GM23338 (cell line): ENCODE measurements around the gene GGT6. TPM values are rescaled to one million over a fixed set of nuclear protein-coding genes. Genes with fewer than 3 reads are reported as not detected.

ENCODE experiments used
- ATAC-seq: fragments of 200-7000 bp; cut with Tn5 transposase; 3 replicates; pipeline ENCODE4 v1.9.1; 2020
- DNase-seq: peaks from one replicate; pipeline ENCODE4 v3.0.0-alpha.2; 2015; ENCODE audit warnings: low spot score
- H2AFZ ChIP-seq: fragments of 200-600 bp; sonication (generic); 2 replicates; pipeline ENCODE4 v1.8.0; 2016; ENCODE audit warnings: antibody characterized with exemption, mild to moderate bottlenecking, moderate library complexity
- H3F3A ChIP-seq: fragments of 200-600 bp; sonication (generic); replicated peaks from 2 replicates; pipeline ENCODE4 v1.8.0; 2017; ENCODE audit warnings: antibody characterized with exemption, mixed run types, low read depth
- H3K27ac ChIP-seq: fragments of 200-600 bp; sonication (generic); 2 replicates; pipeline ENCODE4 v1.6.1; 2016; ENCODE audit warnings: low read depth
- H3K27me3 ChIP-seq: fragments of 200-600 bp; sonication (generic); 2 replicates; pipeline ENCODE4 v1.8.0; 2016; ENCODE audit warnings: mild to moderate bottlenecking, mixed run types, moderate library complexity; ENCODE audit not compliant: insufficient read depth
- H3K36me3 ChIP-seq: fragments of 200-600 bp; sonication (generic); 2 replicates; pipeline ENCODE4 v1.8.0; 2016; ENCODE audit warnings: mild to moderate bottlenecking; ENCODE audit not compliant: insufficient read depth
- H3K4me1 ChIP-seq: fragments of 200-600 bp; sonication (generic); 2 replicates; pipeline ENCODE4 v1.8.0; 2016; ENCODE audit warnings: mild to moderate bottlenecking, moderate library complexity; ENCODE audit not compliant: insufficient read depth
- H3K4me2 ChIP-seq: fragments of 200-600 bp; sonication (generic); 2 replicates; pipeline ENCODE4 v1.7.1; 2017; ENCODE audit warnings: mixed run types
- H3K4me3 ChIP-seq: fragments of 200-600 bp; sonication (generic); 2 replicates; pipeline ENCODE4 v1.6.1; 2016; ENCODE audit warnings: mixed run types
- H3K79me2 ChIP-seq: fragments of 200-600 bp; sonication (generic); replicated peaks from 2 replicates; pipeline ENCODE4 v1.8.0; 2017; ENCODE audit warnings: mild to moderate bottlenecking; ENCODE audit not compliant: insufficient read depth
- H3K9me2 ChIP-seq: fragments of 200-600 bp; sonication (generic); 2 replicates; pipeline ENCODE4 v1.8.0; 2017; ENCODE audit not compliant: insufficient read depth
- H4K20me1 ChIP-seq: fragments of 200-600 bp; sonication (generic); replicated peaks from 2 replicates; pipeline ENCODE4 v1.8.0; 2017; ENCODE audit warnings: mild to moderate bottlenecking; ENCODE audit not compliant: insufficient read depth
- H3K27ac Mint-ChIP-seq: 2 replicates; pipeline ENCODE4 v1.8.0; 2020; ENCODE audit warnings: inconsistent platforms, mild to moderate bottlenecking, moderate library complexity, mixed read lengths
- H3K27me3 Mint-ChIP-seq: 3 replicates; pipeline ENCODE4 v1.8.0; 2022; ENCODE audit warnings: low read depth, mild to moderate bottlenecking, moderate library complexity, mixed read lengths, inconsistent platforms; ENCODE audit not compliant: insufficient read depth, poor library complexity
- H3K36me3 Mint-ChIP-seq: 3 replicates; pipeline ENCODE4 v1.8.0; 2021; ENCODE audit warnings: low read depth, mild to moderate bottlenecking, inconsistent platforms, moderate library complexity, mixed read lengths
- H3K4me1 Mint-ChIP-seq: 3 replicates; pipeline ENCODE4 v1.8.0; 2020; ENCODE audit warnings: mild to moderate bottlenecking, inconsistent platforms, mixed read lengths
- H3K4me3 Mint-ChIP-seq: 3 replicates; pipeline ENCODE4 v1.8.0; 2021; ENCODE audit warnings: moderate library complexity, mild to moderate bottlenecking, inconsistent platforms, mixed read lengths
- H3K9me3 Mint-ChIP-seq: 3 replicates; pipeline ENCODE4 v1.8.0; 2020; ENCODE audit warnings: moderate library complexity, mild to moderate bottlenecking, inconsistent platforms, mixed read lengths
- CREB1 ChIP-seq: fragments of 250-450 bp; sonication (Bioruptor Pico); IDR thresholded peaks from 2 replicates; pipeline ENCODE4 v1.5.0; 2020; ENCODE audit warnings: low read depth, mild to moderate bottlenecking, moderate library complexity
- EZH2 ChIP-seq: fragments of 200-600 bp; sonication (generic); IDR thresholded peaks from one replicate; pipeline ENCODE4 v1.8.0; 2017; ENCODE audit warnings: antibody characterized with exemption, mild to moderate bottlenecking, low read depth; ENCODE audit not compliant: unreplicated experiment
- JUNB ChIP-seq: IDR thresholded peaks from one replicate; pipeline ENCODE4 v1.6.1; 2016; ENCODE audit warnings: antibody characterized with exemption; ENCODE audit not compliant: unreplicated experiment
- REST ChIP-seq: IDR thresholded peaks from one replicate; pipeline ENCODE4 v1.6.1; 2018; ENCODE audit warnings: antibody characterized with exemption; ENCODE audit not compliant: unreplicated experiment
- STAT1 ChIP-seq: IDR thresholded peaks from one replicate; pipeline ENCODE4 v1.6.1; 2016; ENCODE audit warnings: antibody characterized with exemption; ENCODE audit not compliant: unreplicated experiment
- ZNF114 ChIP-seq: fragments of 250-450 bp; sonication (Bioruptor Pico); IDR thresholded peaks from 2 replicates; pipeline ENCODE4 v1.5.0; 2020; ENCODE audit warnings: mild to moderate bottlenecking, moderate library complexity
- ZNF331 ChIP-seq: fragments of 250-450 bp; sonication (Bioruptor Pico); IDR thresholded peaks from 2 replicates; pipeline ENCODE4 v1.5.0; 2020; ENCODE audit warnings: low read depth, mild to moderate bottlenecking, moderate library complexity
- polyA plus RNA-seq: library from polyadenylated mRNA; unstranded; fragments of >200 nt; fragmentation: Nextera tagmentation; extraction: Ambion mirVana; gene quantifications from 2 replicates; pipeline ENCODE4 v1.2.1, GENCODE V29; 2016
- total RNA-seq: library from RNA; depleted of rRNA; stranded (reverse); fragments of >200 nt; shearing (Covaris generic); gene quantifications from 2 replicates; pipeline ENCODE4 v1.2.3, GENCODE V29; 2014
- TF ChIP-seq, protein P1 (sequence below): fragments of 250-450 bp; sonication (Bioruptor Pico); IDR thresholded peaks from 2 replicates; pipeline ENCODE4 v1.5.0; 2020; ENCODE audit warnings: mild to moderate bottlenecking, moderate library complexity
- TF ChIP-seq, protein P2 (sequence below): IDR thresholded peaks from 2 replicates; pipeline ENCODE4 v1.6.1; 2016; ENCODE audit warnings: antibody characterized with exemption

Gene GGT6
- total and polyA plus RNA-seq, 2 experiments from 2014 or later, result 0.24 TPM; not detected in 1

GRCh38 chr17:4601326-4601725 lies 40.9 kb upstream of the GGT6 start:
- H3K36me3 ChIP-seq, result no peaks in the 10 kb centered on the region
- no peaks in the 10 kb centered on the region for H4K20me1 ChIP-seq
- H3K36me3 Mint-ChIP-seq, result no peaks in the 10 kb centered on the region; the same call in 2 of the 3 replicates
- ATAC-seq (no peak), DNase-seq (no peak)
- H3K4me2 ChIP-seq, result no peak overlapping the region
- H3K4me1 ChIP-seq, result peaks cover 23% of the 10 kb centered on the region
- no peaks in the 10 kb centered on the region for H3K27me3 ChIP-seq
- no peak overlapping the region for H3K27ac ChIP-seq
- no peak overlapping the region for H3K4me3 ChIP-seq
- H3K4me1 Mint-ChIP-seq, result peaks cover 38% of the 10 kb centered on the region
- no peaks in the 10 kb centered on the region for H3K9me3 Mint-ChIP-seq
- TF ChIP-seq ZNF331 (CRISPR knock-in tag), result no peak
- TF ChIP-seq, protein P1, sequence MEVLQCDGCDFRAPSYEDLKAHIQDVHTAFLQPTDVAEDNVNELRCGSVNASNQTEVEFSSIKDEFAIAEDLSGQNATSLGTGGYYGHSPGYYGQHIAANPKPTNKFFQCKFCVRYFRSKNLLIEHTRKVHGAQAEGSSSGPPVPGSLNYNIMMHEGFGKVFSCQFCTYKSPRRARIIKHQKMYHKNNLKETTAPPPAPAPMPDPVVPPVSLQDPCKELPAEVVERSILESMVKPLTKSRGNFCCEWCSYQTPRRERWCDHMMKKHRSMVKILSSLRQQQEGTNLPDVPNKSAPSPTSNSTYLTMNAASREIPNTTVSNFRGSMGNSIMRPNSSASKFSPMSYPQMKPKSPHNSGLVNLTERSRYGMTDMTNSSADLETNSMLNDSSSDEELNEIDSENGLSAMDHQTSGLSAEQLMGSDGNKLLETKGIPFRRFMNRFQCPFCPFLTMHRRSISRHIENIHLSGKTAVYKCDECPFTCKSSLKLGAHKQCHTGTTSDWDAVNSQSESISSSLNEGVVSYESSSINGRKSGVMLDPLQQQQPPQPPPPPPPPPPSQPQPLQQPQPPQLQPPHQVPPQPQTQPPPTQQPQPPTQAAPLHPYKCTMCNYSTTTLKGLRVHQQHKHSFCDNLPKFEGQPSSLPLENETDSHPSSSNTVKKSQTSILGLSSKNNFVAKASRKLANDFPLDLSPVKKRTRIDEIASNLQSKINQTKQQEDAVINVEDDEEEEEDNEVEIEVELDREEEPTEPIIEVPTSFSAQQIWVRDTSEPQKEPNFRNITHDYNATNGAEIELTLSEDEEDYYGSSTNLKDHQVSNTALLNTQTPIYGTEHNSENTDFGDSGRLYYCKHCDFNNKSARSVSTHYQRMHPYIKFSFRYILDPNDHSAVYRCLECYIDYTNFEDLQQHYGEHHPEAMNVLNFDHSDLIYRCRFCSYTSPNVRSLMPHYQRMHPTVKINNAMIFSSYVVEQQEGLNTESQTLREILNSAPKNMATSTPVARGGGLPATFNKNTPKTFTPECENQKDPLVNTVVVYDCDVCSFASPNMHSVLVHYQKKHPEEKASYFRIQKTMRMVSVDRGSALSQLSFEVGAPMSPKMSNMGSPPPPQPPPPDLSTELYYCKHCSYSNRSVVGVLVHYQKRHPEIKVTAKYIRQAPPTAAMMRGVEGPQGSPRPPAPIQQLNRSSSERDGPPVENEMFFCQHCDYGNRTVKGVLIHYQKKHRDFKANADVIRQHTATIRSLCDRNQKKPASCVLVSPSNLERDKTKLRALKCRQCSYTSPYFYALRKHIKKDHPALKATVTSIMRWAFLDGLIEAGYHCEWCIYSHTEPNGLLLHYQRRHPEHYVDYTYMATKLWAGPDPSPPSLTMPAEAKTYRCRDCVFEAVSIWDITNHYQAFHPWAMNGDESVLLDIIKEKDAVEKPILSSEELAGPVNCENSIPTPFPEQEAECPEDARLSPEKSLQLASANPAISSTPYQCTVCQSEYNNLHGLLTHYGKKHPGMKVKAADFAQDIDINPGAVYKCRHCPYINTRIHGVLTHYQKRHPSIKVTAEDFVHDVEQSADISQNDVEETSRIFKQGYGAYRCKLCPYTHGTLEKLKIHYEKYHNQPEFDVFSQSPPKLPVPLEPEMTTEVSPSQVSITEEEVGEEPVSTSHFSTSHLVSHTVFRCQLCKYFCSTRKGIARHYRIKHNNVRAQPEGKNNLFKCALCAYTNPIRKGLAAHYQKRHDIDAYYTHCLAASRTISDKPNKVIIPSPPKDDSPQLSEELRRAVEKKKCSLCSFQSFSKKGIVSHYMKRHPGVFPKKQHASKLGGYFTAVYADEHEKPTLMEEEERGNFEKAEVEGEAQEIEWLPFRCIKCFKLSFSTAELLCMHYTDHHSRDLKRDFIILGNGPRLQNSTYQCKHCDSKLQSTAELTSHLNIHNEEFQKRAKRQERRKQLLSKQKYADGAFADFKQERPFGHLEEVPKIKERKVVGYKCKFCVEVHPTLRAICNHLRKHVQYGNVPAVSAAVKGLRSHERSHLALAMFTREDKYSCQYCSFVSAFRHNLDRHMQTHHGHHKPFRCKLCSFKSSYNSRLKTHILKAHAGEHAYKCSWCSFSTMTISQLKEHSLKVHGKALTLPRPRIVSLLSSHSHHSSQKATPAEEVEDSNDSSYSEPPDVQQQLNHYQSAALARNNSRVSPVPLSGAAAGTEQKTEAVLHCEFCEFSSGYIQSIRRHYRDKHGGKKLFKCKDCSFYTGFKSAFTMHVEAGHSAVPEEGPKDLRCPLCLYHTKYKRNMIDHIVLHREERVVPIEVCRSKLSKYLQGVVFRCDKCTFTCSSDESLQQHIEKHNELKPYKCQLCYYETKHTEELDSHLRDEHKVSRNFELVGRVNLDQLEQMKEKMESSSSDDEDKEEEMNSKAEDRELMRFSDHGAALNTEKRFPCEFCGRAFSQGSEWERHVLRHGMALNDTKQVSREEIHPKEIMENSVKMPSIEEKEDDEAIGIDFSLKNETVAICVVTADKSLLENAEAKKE (CRISPR knock-in tag), result no peak
- no peak for TF ChIP-seq REST
- no peak for TF ChIP-seq STAT1
- TF ChIP-seq ZNF114 (CRISPR knock-in tag), result no peak
- TF ChIP-seq EZH2, result no peak
- TF ChIP-seq JUNB, result no peak
- TF ChIP-seq, protein P2, sequence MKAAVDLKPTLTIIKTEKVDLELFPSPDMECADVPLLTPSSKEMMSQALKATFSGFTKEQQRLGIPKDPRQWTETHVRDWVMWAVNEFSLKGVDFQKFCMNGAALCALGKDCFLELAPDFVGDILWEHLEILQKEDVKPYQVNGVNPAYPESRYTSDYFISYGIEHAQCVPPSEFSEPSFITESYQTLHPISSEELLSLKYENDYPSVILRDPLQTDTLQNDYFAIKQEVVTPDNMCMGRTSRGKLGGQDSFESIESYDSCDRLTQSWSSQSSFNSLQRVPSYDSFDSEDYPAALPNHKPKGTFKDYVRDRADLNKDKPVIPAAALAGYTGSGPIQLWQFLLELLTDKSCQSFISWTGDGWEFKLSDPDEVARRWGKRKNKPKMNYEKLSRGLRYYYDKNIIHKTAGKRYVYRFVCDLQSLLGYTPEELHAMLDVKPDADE, result no peak
- no peak for TF ChIP-seq CREB1 (CRISPR knock-in tag)
- H3K9me2 ChIP-seq, result no peaks in the 10 kb centered on the region
- no peak overlapping the region for H2AFZ ChIP-seq
- 0 out of 2 replicates have a peak, but pooled peaks cover 9% of the 10 kb centered on the region for H3F3A ChIP-seq
- H3K27me3 Mint-ChIP-seq, result peaks cover 20% of the 10 kb centered on the region
- H3K79me2 ChIP-seq, result no peaks in the 10 kb centered on the region
- no peak overlapping the region; the same call in 2 of the 3 replicates for H3K4me3 Mint-ChIP-seq
- no peak overlapping the region for H3K27ac Mint-ChIP-seq
